HG03196 (cell line): ENCODE measurements around the gene KLHL41.

Experiments used
- ATAC-seq: cut with Tn5 transposase; IDR thresholded peaks from one replicate; pipeline ENCODE4 v1.9.1; 2021; ENCODE audit not compliant: unreplicated experiment

The KLHL41 gene

GRCh38 chr2:169509298-169509885, at the start of gene KLHL41:
TSS of gene KLHL41 (plus strand) at chr2:169509702. CDS start at chr2:169509779, 77 bp downstream.
- ATAC-seq: no peak

- ATAC-seq: no peak
Observed at GRCh38 chr2:169461143-169461542, 48.4 kb upstream of the KLHL41 start.

GRCh38 chr2:169462896-169463695, 46.4 kb upstream of the KLHL41 start:
- no peak for ATAC-seq

- ATAC-seq: no peak
Observed at GRCh38 chr2:169464466-169464865, 45.0 kb upstream of the KLHL41 start.

- ATAC-seq: no peak
Observed at GRCh38 chr2:169464882-169465281, 44.6 kb upstream of the KLHL41 start.

- ATAC-seq: no peak
Observed at GRCh38 chr2:169468841-169469240, 40.7 kb upstream of the KLHL41 start.

GRCh38 chr2:169469952-169470572, 39.4 kb upstream of the KLHL41 start:
- ATAC-seq: no peak

GRCh38 chr2:169472249-169472648, 37.3 kb upstream of the KLHL41 start:
- no peak for ATAC-seq

GRCh38 chr2:169476459-169476858, 33.0 kb upstream of the KLHL41 start:
- no peak for ATAC-seq

GRCh38 chr2:169478339-169478738, 31.2 kb upstream of the KLHL41 start:
- ATAC-seq: no peak

GRCh38 chr2:169478745-169479256, 30.7 kb upstream of the KLHL41 start:
- ATAC-seq: no peak

- peak; percentile 97 for ATAC-seq
Observed at GRCh38 chr2:169479257-169480078, 30.0 kb upstream of the KLHL41 start, which contains the start of gene BBS5. TSS of gene BBS5 (plus strand) at chr2:169479494. CDS start at chr2:169479554, 60 bp downstream.

GRCh38 chr2:169480079-169480465, 29.4 kb upstream of the KLHL41 start:
- ATAC-seq: no peak

- ATAC-seq: no peak
Observed at GRCh38 chr2:169485650-169486138, 23.8 kb upstream of the KLHL41 start.

GRCh38 chr2:169486487-169486886, 23.0 kb upstream of the KLHL41 start:
- ATAC-seq: no peak

GRCh38 chr2:169490834-169491233, 18.7 kb upstream of the KLHL41 start:
- ATAC-seq: no peak

GRCh38 chr2:169491378-169491777, 18.1 kb upstream of the KLHL41 start:
- ATAC-seq: no peak

GRCh38 chr2:169493360-169493759, 16.1 kb upstream of the KLHL41 start:
- ATAC-seq: no peak

GRCh38 chr2:169495310-169495928, 14.1 kb upstream of the KLHL41 start:
- no peak for ATAC-seq

- no peak for ATAC-seq
Observed at GRCh38 chr2:169504651-169505050, 4.9 kb upstream of the KLHL41 start.
